PC-9 (cell line): ENCODE data around the gene DIAPH2. TPM values are rescaled to one million over a fixed set of nuclear protein-coding genes. Genes with fewer than 3 reads are reported as not detected.

Experiments used
- BruUV-seq: library from RNA; stranded (reverse); fragments of 400-500 nt; replicated peaks from 2 replicates; lab custom pipeline; 2021; lab: Mats Ljungman, UMichigan
- CTCF ChIA-PET: fragments of 300-600 bp; sonication (Branson Sonifier 250); formaldehyde crosslinking; loops from one replicate; lab custom pipeline; 2022; ENCODE audit warnings: antibody characterized with exemption; lab: Charles Lee
- POLR2A ChIA-PET: fragments of 300-600 bp; sonication (Branson Sonifier 250); formaldehyde crosslinking; loops from one replicate; lab custom pipeline; 2022; ENCODE audit warnings: antibody characterized with exemption; ENCODE audit not compliant: unreplicated experiment; lab: Charles Lee
- DNase-seq, 2 experiments: peaks; one replicate each; pipeline versions ENCODE4 v3.0.0 to v3.0.0-alpha.2; 2015 to 2022; ENCODE audit warnings: mixed read lengths in 1 of 2
- H2AFZ ChIP-seq: fragments of 200-600 bp; sonication (generic); 2 replicates; pipeline ENCODE4 v1.8.1; 2017; ENCODE audit warnings: antibody characterized with exemption
- H3F3A ChIP-seq: fragments of 200-600 bp; sonication (generic); 2 replicates; pipeline ENCODE4 v1.8.1; 2017; ENCODE audit warnings: antibody characterized with exemption, mild to moderate bottlenecking, low read depth; ENCODE audit not compliant: insufficient read depth
- H3K27ac ChIP-seq: fragments of 200-600 bp; sonication (generic); 2 replicates; pipeline ENCODE4 v1.6.1; 2016; ENCODE audit warnings: mixed run types
- H3K27me3 ChIP-seq: fragments of 200-600 bp; sonication (generic); 2 replicates; pipeline ENCODE4 v1.6.1; 2016; ENCODE audit warnings: low read depth, mixed run types; ENCODE audit not compliant: insufficient read depth
- H3K36me3 ChIP-seq: fragments of 200-600 bp; sonication (generic); 2 replicates; pipeline ENCODE4 v1.6.1; 2016; ENCODE audit warnings: low read depth, mixed run types
- H3K4me1 ChIP-seq: fragments of 200-600 bp; sonication (generic); replicated peaks from 2 replicates; pipeline ENCODE4 v1.6.1; 2016; ENCODE audit warnings: mixed run types; ENCODE audit not compliant: insufficient read depth
- H3K4me2 ChIP-seq: fragments of 200-600 bp; sonication (generic); 2 replicates; pipeline ENCODE4 v1.6.1; 2017; ENCODE audit warnings: mixed run types
- H3K4me3 ChIP-seq: fragments of 200-600 bp; sonication (generic); 2 replicates; pipeline ENCODE4 v1.6.1; 2016; ENCODE audit warnings: mixed run types
- H3K79me2 ChIP-seq: fragments of 200-600 bp; sonication (generic); 2 replicates; pipeline ENCODE4 v1.6.1; 2017; ENCODE audit warnings: low read depth, mixed run types
- H3K9me2 ChIP-seq: fragments of 200-600 bp; sonication (generic); 2 replicates; pipeline ENCODE4 v1.8.1; 2017; ENCODE audit warnings: mild to moderate bottlenecking; ENCODE audit not compliant: insufficient read depth
- H3K9me3 ChIP-seq: fragments of 200-600 bp; sonication (generic); 2 replicates; pipeline ENCODE4 v1.8.1; 2016; ENCODE audit warnings: low read depth; ENCODE audit not compliant: insufficient read depth
- H4K20me1 ChIP-seq: fragments of 200-600 bp; sonication (generic); 2 replicates; pipeline ENCODE4 v1.8.1; 2017; ENCODE audit not compliant: insufficient read depth
- EZH2 ChIP-seq: fragments of 200-600 bp; sonication (generic); IDR thresholded peaks from 2 replicates; pipeline ENCODE4 v1.8.0; 2017; ENCODE audit warnings: antibody characterized with exemption, low read depth
- intact Hi-C: fragments of 100-400 bp; cut with micrococcal nuclease; formaldehyde crosslinking; loops from one replicate; pipeline ENCODE4 v1.10.0; 2022; ENCODE audit not compliant: unreplicated experiment
- total RNA-seq: library from RNA; stranded (reverse); gene quantifications from 2 replicates; pipeline ENCODE4 v1.2.3, GENCODE V29; 2021
- TF ChIP-seq, protein P1 (sequence below): fragments of 200-600 bp; sonication (generic); conservative IDR thresholded peaks from 2 replicates; pipeline ENCODE4 v1.6.1; 2017; ENCODE audit warnings: mixed run types, antibody characterized with exemption, mild to moderate bottlenecking, moderate library complexity

The DIAPH2 gene
- total RNA-seq, 1 experiment from 2014 or later = 12.0 TPM

DNA sequence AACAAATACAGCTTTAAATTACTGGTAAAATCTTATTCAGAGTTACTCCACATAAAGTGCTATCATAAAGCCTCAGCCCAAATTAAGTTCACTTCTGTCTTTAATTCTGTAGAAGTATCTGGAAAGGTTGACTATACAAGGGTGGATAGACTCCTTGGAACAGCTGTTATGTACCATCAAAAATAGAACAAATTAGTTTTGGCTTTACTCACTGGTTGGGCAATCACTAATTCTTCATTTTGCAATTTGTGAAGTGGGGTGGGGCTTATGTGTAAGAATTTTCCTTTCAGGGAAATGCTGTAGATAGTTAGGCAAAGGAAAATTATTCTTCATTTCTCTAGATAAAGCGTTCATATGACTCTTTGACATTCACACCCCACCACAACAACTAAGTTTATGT lies 7.8 kb downstream of the DIAPH2 start:
- no peaks in the 10 kb centered on the region for H4K20me1 ChIP-seq
- 0 out of 2 replicates have a peak, but pooled peaks cover under 1% of the 10 kb centered on the region for H3K4me1 ChIP-seq
- TF ChIP-seq, protein P1, sequence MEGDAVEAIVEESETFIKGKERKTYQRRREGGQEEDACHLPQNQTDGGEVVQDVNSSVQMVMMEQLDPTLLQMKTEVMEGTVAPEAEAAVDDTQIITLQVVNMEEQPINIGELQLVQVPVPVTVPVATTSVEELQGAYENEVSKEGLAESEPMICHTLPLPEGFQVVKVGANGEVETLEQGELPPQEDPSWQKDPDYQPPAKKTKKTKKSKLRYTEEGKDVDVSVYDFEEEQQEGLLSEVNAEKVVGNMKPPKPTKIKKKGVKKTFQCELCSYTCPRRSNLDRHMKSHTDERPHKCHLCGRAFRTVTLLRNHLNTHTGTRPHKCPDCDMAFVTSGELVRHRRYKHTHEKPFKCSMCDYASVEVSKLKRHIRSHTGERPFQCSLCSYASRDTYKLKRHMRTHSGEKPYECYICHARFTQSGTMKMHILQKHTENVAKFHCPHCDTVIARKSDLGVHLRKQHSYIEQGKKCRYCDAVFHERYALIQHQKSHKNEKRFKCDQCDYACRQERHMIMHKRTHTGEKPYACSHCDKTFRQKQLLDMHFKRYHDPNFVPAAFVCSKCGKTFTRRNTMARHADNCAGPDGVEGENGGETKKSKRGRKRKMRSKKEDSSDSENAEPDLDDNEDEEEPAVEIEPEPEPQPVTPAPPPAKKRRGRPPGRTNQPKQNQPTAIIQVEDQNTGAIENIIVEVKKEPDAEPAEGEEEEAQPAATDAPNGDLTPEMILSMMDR = no peak
- TF ChIP-seq EZH2 = no peak
- H3K36me3 ChIP-seq = no peaks in the 10 kb centered on the region
- ChIA-PET CTCF (no interaction called here), POLR2A (no interaction called here)
- intact Hi-C loops = no loop called here
- no peaks in the 10 kb centered on the region for H3K9me2 ChIP-seq
- H3K79me2 ChIP-seq = peaks cover 41% of the 10 kb centered on the region
- BruUV-seq = no TSS peak
- H3K27me3 ChIP-seq = no peaks in the 10 kb centered on the region
- H3K4me3 ChIP-seq = no peak overlapping the region
- no peak for DNase-seq
- H3K4me2 ChIP-seq = no peak overlapping the region
- no peak overlapping the region for H2AFZ ChIP-seq
- no peak overlapping the region for H3K27ac ChIP-seq
- no peaks in the 10 kb centered on the region for H3F3A ChIP-seq
- no peaks in the 10 kb centered on the region for H3K9me3 ChIP-seq

DNA sequence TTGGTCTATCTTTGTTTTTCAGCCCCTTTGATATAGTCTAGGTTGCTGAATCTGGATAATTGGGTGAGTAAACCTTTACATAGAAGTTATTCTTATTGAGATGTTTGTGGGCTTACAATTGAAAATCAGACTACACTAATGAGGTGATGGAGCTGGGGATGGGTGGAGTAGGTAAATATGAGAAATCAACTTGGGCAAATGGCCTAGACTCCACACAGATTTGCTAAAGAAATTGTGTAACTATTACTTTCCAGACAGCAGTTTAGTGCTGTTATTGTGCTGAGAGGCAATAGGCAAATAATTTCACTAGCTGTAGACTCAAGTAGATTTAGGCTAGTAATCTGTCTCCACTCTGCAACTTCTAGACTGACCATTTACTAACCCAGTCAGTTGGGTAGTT lies 8.2 kb downstream of the DIAPH2 start:
- CTCF ChIA-PET = no interaction called here
- POLR2A ChIA-PET = no interaction called here
- intact Hi-C loops = no loop called here
- Histone ChIP-seq H2AFZ (no peak overlapping the region), H3K4me1 (no peaks in the 10 kb centered on the region), H3K27me3 (no peaks in the 10 kb centered on the region), H3F3A (no peaks in the 10 kb centered on the region), H3K36me3 (no peaks in the 10 kb centered on the region), H3K79me2 (peaks cover 36% of the 10 kb centered on the region), H3K9me2 (no peaks in the 10 kb centered on the region), H4K20me1 (no peaks in the 10 kb centered on the region), H3K9me3 (no peaks in the 10 kb centered on the region), H3K4me3 (no peak overlapping the region), H3K4me2 (no peak overlapping the region), H3K27ac (no peak overlapping the region)
- TF ChIP-seq, protein P1 = no peak
- TF ChIP-seq EZH2 = no peak
- no TSS peak for BruUV-seq
- no peak for DNase-seq

- Histone ChIP-seq H2AFZ (no peak overlapping the region), H3K36me3 (no peaks in the 10 kb centered on the region), H3K4me3 (no peak overlapping the region), H3K9me3 (no peaks in the 10 kb centered on the region), H3K27ac (no peak overlapping the region), H3K27me3 (no peaks in the 10 kb centered on the region), H4K20me1 (no peaks in the 10 kb centered on the region), H3K9me2 (no peaks in the 10 kb centered on the region), H3K79me2 (peaks cover 31% of the 10 kb centered on the region), H3F3A (no peaks in the 10 kb centered on the region), H3K4me2 (no peak overlapping the region), H3K4me1 (no peaks in the 10 kb centered on the region)
- intact Hi-C loops = no loop called here
- no peak for DNase-seq
- ChIA-PET POLR2A (no interaction called here), CTCF (no interaction called here)
- no TSS peak for BruUV-seq
- TF ChIP-seq, protein P1 = no peak
- no peak for TF ChIP-seq EZH2
Observed at GRCh38 chrX:96693407-96693806, 8.8 kb downstream of the DIAPH2 start.
